Stimulated activated CD4-positive, alpha-beta T cell treated with anti-CD3 and anti-CD28 coated beads, Interleukin-12 subunit alpha, Interleukin-12 subunit beta, amount 100 ng/mL, for 24 hours (primary cell): ENCODE data around the gene MFRP.

Experiments used
- DNase-seq, 2 experiments: peaks; one replicate each; pipeline ENCODE4 v3.0.0-alpha.2; 2020; ENCODE audit warnings: low read depth in 2 of 2

Gene MFRP

DNA sequence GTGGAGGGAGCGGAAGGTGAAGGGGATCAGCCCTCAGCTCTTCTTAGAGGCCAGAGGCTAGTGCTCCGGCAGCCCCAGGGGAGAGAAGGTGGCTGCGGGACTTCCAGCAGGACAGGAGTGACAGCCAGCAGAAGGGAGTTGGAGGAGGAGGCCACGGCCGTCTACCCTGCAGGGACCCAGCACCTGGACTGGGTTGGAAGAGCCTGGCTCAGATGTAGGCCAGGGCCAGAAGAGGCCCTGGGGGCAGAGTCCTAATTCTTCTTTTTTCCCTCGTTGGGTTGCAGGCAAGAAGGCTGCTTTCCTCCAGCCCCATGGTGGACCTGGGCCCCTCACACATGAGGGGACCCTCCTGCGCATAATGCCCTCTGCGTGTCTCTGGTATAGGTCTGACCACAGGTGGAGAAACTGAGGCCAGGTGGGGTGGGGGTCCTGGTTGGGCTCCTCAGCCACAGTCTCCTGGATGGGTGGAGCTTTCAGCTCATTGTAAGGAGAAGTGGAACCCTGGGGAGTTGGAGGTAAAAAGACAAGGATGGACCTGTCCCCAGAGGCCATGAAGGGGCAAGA is 27.3 kb downstream of the MFRP start:
- DNase-seq, result no peak

DNA sequence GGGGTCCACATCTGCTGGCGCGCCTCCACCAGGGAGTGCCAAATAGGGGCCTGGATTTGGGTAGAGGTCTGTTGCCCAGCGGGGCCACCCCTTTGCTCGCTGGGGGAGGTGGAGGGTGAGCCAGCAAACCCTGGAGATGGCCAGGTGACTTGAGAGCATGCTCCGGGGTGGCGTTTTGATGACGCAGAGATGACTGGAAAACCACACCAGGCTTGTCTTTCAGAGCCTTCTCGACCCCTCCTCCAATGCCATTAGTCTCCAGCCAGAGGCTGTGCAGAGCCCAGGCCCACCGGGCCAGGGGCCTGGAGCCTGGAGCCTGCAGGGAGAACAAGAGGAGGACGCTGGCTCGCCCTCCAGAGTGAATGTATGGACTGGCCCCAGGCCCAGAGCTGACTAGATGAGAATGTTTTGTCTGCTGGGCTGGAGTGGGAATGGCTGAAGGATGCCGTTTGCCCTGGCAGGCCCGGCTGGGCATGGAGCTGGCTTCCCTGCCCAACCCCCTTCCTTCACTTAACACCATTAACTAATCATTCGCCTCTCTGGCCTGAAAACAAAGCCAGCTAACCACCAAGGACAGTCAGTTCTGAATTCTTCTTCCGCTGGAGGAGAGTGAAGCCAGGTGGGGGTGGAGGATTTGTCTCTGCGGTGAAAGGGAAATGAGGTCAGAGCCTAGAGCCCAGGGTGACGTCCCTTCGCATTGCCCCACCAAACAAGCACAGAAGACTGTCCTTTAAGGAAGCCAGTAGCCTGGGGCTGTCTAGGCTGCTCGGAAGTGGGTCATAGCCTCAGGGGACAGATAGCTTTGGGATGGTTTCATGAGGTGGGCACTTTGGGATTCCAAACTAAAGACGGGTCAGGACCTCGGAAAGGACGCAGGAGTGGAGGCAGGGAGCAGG is 28.0 kb downstream of the MFRP start:
- no peak for DNase-seq

DNA sequence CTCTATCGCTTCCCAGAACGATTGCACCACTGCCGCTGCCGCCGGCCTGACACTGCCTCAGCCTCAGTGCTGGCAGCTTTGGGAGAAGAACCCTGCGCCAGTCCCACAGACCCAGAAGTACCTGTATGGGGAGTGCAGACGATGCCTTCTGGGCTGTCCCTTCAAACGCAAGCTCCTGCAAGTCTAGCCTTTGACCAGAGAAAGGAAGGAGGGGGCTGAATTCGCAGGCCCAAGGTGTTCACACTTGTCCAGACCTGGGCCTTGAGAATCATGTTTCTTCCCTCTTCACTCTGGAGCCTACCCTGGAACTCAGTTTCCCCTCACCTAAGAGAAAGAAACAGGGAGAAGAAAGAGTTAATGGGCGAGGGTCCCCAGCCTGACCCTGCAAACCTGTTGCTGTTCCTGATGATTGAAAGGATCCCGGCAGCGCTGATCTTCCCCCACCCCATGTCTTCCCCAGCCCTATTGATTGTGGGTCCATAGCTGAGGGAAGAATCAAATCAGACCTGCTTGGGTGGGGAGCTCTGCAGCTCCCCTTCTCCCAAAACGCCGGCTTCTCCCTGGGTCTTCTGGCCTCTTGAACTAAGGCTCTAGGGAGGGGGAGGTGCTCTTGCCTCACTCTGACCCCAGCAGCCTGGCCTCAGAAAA is 28.8 kb downstream of the MFRP start:
- DNase-seq, result no peak

DNA sequence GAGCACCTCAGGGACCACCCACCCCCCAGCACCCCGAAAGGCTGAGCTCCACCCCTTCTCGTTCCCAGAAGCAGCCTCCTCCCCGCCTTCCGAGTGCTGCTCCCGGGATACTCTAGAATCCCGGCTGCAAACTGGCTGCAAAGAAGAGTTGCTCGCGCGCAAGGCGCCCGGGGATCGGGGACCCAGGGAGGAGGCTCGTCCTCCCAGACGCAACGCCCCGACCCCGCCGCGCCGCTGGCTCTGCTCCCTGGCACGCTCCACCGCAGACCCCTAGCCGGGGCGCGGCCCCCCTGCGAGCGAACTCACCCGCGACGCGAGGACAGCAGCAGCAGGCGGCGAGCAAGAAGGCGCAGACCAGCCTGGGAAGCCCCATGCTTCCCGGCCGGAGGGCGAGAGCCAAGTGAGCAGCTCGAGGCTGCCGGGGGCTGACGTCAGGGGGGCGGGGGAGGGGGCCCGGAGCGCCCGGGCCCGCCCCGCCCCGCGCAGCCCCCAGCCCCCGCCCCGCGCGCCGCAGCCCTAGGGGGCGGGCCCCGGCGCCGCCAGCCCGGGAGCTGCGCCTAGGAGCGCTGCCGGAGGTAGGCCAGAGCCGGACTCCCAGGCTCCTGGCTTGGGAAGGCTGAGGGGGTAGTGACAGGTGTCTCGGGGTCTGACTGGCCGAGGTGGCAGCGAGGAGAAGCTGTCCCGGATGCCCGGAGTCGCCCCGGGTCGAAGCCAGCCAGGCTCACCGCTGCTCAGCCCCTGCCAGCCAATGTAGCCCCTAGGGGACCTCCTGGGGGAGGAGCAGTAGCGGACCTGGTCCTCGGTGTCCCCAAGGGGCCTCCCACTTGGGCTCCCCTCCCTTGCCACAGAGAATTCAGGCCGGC is 29.5 kb downstream of the MFRP start, which contains the start of gene MCAM:
MCAM (minus strand) TSS at position 402 of the 863 bp plus-strand sequence; CDS start at position 373, 29 bp downstream.
- DNase-seq, result no peak

DNA sequence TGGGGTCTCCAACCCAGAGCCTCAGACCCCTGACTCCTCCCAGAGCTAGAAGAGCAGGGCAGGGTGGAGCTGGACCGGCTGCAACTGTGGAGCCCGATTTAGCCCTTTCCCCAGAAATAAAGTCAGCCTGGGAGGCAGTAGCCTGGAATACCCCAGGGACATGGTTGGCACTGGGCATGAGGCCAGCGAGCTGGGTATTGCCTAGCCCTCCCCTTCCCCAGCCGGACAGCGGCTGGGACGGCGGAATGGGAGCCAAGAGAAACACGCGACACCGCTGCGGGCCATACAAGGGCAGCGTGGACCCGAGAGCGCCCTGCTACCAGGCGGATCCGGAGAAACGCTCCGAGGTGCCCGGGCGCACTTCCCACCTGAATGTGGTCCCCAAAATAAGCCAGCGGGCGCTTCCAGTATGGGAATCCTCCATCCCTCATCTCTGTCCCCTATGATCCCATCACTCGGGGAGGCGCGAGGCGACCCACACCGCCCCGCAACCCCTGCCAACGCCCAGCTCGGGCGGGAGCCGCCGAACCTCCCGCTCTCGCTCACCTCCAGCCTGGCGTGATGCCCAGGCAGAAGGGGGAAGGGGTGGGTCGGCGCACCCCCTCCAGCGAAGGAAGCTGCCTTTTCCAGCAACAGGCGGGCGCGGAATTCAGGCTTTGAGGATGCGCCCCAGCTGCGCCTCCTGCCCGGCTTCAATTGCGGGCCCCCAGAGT is 30.3 kb downstream of the MFRP start:
- no peak for DNase-seq

DNA sequence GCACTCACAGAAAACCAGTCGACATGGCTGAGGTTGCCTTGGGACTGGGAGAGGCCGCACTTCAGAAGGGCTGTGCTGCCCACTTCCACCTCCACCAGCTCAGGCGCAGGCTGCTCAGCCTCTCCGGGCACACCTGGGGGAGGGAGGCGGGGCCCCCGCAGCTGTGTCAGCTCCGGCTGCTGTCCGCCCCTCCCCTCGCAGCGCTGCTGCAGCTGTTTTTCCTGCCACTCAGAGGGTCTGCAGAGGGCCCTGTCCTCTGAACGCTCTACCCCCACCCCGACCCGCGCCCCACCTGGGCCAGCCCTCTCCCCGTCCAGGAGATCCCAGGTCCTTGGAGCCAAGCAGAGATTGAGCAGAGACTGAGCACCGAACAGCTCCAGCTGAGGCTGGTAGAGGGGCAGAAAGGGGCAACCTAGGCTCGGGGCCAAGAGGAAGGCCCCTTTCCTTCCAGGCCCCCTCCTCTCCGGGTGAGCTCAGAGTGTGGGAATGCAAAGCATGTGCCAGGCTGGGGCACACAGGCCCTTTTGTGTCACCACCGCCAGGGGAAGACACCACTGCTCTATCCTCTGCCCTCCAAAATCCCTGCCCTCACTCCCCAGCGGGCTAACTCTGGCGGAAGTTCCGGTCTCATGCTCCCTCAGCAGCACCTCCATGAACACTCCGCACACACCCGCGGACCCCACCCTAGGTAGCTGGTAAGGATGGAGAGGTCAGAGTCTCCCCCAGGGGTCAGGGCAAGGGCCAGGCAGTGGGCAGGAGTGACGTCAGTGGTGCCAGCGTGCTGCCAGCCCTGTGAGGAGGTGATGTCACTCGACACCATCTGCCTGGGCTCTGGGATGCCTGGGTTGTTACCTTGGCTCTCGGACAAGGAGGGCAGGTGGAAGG is 31.1 kb downstream of the MFRP start:
- DNase-seq, result no peak

DNA sequence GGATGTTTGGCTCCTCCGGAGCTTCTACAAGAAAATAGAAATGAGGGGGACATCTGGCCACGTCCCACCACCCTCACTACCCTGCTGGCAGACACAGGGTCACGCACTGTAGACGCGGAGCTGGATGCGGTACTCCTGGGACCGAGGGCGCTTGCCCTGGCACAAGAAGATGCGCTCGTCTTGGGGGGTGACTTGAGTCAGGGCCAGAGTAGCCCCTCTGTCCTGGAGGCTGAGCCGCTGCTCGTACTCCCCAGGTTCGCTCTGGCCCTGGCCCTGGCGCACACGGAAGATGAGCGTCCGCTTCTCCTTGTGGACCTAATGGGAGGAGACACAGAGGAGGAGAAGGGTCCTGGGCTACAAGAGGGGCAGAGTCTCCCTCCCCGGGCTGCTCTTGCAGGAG is 31.8 kb downstream of the MFRP start:
- no peak for DNase-seq

DNA sequence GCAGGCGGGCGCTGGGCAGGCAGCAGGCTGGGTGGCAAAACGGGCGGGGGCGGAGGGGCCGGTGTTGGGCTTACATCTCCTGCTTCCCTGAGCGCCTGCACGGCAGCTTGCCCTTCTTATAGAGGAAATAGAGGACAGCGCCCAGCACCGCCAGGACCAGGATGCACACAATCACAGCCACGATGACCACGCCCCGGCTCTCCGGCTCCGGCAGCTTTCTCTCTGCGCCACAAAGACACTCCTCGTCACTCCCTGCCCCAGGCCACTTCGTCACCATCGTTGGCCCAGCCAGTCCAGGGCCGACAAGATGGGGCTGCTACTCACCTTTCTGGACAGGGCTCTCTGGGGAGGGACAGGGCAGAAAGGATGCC is 35.8 kb downstream of the MFRP start:
- no peak for DNase-seq

DNA sequence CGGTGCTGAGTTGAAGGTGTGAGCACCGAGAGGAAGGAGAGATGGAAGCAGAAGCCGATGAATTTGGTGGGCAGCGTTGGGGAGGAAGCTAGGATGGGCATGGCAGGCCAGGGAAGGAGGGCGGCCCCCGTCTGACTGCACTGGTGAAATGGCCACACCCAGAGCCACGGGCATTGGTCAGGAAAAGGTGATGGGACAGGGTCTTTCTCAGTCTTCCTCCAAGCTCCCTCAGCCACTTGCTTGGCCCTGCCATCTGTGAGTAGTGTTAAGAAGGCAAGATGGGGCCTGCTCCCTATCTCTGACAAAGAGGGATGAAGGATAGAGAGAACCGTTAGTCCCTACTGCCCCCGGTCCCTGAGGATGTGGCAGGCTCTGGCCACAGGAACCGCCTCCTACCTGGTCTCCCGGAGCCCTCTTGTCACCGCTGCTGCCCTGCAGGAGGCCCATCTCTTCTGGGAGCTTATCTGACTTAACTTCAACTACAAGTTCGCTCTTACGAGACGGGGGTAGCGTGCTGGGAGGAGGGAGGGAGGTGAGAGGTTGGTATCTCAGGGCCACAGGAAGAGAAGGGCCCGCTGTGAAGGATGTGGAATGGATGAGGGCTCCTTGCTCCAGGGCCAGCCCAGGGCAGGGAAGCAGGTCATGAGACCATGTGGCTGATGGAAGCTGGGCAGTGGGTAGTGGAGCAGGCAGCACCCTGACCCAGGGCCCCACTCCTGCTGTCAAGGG is 36.4 kb downstream of the MFRP start:
- no peak for DNase-seq

DNA sequence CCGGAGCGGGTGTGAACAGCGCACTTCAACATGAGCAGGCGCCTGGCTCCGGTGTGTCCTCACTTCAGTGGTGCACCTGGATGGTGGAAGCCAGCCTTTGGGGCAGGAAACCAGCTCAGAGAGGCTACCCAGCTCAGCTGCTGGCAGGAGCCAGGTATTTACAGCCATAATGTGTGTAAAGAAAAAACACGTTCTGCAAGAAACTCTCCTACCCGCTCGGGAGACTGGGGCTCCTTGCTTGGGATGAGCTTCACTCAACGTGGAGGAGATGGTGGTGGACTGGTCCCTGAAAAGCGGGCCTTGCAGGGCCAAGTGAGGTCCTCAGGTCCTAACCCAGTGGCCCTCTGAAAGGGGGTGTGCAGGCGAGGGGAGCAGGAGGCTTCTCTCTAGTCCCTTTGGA is 37.1 kb downstream of the MFRP start:
- no peak for DNase-seq

DNA sequence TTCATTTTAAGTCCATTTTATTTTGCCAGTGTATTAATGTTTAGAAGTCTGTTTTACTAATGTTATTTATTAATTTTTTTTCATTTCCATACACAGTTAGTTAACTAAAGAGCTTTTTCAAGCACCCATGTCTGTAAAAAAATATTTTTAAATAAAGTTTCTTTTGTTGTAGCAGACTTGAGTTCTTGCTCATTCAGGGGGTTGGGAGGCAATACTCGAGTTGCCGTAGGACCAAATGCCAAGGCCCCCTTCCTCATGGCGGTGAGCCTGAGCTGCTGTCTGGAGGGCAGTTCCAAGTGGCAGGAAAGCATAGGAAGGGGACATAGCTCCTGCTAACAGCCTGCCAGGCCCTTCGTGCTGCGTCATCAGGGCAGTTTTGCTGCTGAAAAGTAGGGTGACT is 38.5 kb downstream of the MFRP start:
- no peak for DNase-seq

DNA sequence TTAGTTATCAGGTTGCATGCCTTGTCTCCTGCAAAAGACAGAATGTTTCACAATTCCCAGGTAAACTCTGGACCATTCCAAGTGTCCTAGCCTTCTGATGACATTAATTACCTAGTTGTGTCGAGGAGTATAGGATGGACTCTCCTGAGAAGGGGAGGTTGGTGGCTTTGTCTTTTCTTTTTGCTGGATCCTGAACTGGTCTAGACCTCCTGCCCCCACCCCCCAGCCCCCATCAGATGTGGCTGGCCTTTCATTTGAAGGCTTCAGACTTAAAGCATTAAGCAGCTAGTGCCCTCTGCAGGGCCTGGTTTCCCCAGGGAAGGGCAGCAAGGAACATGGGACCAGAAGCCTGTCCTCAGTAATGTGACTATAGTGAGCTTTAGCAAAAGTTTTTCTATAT is 39.3 kb downstream of the MFRP start:
- no peak for DNase-seq

DNA sequence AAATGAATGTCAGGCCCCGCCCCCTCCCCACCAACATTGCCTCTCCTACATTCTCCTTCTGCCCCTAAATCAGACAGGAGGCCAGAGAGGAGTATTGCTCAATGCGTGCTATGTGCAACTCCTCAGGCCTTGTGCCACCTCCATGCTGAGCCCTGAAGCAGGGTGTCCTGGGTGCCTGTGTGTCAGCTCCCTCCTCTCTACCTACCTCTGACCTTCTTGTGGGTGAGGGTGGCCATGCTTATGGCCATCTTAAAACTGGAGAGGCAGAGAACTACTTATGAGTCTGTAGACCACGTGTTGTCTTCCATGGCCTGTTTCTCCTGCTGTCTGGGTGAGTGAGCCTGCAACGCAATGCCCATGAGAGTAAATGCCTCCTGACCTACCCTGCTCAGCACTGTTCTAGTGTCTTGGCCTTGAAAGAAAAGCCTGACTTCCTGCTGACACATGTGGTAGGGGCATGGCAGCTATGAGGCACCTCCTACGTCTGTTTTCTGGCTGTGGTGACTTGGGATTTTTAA is 40.1 kb downstream of the MFRP start:
- no peak for DNase-seq

DNA sequence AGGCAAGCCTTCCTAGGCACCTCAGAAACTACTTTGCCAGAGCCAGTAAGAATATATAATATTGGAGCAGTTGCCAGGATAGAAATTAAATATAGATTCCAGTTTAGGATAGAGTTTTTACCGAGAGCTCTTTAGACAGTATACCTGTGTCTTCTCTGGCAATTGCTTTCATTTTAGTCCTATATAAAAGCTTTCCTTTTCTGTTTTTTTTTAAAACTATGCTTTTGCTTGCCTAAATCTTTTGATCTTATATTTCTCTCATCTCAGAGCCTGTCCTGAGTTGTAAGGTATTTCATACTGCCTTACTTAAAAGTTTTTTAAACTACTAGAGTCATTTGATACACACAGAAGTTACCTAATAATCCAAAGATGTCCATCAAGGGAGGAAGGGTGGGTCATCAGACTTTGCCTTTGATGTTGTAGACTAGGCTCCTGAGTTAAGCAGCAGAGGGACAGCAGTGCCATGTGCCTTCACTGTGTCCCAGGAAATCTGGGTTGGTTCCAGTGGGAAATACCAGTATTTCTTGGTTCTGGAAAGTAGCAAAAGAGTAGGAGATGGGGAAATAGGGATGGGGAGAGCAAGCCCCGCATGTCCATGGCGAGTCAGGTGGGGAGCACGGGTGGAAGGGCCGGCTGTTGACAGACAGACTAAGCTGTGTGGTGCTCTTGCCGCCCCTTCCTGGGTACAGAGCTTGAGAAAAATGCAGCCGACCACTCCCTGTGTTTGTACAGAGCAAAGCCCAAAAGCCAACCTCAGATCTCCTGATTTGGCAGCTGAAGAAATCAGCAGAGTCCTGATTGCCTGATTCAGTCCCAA is 40.7 kb downstream of the MFRP start:
- DNase-seq, result no peak

DNA sequence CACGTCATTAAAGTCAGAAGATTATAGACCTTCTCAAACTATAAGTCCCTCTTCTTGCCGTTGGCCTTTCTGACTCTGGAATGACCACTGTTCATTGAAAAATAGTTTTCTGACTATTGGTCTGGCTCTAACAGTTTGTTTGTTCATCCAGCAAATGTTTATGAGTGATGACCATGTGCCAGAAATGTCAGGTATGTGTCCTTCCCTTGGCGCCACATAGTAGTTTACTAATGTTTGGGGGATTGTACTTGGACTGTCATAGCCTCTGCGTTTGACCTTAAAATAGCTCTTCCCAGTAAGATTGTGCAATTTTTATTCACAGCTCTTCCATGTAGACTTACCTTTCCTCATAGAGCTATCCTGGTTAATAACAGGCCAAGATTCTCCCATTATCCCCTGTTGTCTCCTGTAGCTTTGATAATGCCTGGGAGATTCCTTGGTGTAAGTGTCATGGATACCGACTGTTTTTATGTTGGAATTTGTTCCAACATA is 43.2 kb downstream of the MFRP start:
- DNase-seq, result no peak

DNA sequence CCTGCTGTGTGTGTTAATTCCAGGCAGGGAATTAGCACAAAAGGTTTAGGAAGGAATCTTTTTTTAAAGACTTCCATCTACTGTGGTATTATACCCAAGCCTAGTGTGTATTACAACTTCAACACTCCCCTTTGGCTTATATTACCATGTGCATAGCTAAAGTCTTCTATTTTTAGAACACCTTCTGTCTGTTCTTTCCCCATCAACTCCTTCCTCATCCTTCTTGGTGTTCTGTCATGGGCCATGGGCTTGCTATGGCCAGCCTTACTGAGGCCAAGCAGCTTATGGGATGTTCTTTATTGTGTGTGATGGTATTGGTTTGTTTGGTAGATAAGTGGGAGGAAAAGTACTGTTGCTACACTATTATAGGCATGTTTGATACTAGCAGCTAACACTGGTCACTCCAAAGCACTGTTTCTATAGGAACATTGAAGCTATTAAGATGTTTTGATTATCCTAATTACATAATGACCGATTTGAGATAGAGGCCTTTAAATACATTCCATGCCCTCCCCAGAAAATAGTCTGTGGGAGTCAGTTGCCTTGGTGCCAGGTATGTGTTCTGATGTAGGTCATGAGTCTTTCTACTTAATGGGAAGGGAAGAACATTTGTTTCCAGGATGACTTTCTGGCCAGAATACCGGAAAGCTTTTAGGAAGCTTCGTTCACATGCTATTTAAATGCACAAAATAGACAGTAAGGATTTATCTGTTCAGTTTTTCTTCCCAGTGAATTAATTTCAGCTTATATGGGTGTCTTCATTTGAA is 46.1 kb downstream of the MFRP start:
- no peak for DNase-seq

DNA sequence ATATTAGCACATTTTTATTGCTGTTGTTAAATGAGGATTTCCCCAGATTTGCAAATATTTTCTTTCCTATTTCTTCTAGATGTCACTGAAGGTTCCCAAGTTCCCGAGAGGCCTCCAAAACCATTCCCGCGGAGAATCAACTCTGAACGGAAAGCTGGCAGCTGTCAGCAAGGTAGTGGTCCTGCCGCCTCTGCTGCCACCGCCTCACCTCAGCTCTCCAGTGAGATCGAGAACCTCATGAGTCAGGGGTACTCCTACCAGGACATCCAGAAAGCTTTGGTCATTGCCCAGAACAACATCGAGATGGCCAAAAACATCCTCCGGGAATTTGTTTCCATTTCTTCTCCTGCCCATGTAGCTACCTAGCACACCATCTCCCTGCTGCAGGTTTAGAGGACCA is 47.1 kb downstream of the MFRP start:
- DNase-seq, result no peak

DNA sequence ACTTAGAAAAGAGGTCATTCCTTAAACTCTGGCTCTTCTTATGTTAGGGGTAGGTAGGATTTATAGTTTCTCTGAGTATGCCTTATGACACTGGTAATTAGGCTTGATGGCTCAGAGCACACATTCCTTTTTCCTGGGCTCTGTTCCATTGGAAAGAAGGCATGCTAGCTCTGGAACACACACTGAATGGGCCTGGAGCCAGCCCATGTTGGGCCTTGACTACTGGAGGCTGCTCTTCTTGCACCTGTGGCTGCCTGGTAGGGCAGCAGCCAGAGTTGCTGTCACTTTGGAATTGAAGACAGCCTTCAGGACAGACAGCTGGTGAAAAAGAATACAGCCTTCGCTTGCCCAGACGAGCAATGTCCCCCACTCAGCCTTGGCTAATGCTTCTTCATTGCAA is 47.8 kb downstream of the MFRP start:
- no peak for DNase-seq
